NCI-H82 treated with DMSO at 0.1 percent for 48 hours (cell line): Measurements from ENCODE around the gene IKBIP.
"Not testable (repeated sequence)": the region's sequence is repeated elsewhere in the genome, so short reads cannot be mapped to it uniquely, and the experiment has no call there.

Source experiments
- DNase-seq: peaks from one replicate; lab custom pipeline; 2025; ENCODE audit not compliant: unreplicated experiment; lab: John Stamatoyannopoulos, UW

IKBIP gene

DNA sequence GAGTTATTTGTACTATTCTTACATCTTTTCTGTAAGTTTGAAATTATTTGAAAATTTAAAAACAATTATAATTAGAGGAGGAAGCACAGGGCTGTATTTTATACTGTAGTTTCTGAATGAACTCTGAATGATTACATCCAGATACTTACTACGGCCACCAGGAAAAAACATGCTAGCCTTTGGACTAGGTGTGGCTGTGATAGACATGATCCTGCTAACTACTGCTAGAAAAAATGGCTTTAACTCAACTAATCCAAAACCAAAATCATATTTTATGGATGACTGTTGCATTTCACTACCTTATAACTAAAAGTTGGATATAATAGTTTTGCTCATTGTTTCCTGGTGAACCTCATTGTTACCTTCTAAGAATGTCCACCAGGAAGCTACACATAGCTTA is 66.2 kb downstream of the IKBIP start:
- no peak for DNase-seq

DNA sequence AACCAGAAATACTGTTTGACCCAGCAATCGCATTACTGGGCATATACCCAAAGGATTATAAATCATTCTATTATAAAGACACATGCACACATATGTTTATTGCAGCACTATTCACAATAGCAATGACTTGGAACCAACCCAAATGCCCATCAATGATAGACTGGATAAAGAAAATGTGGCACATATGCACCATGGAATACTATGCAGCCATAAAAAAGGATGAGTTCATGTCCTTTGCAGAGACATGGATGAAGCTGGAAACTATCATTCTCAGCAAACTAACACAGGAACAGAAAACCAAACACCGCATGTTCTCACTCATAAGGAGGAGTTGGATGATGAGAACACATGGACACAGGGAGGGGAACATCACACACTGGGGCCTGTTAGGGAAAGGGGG is 67.8 kb downstream of the IKBIP start:
- not testable (repeated sequence) for DNase-seq

DNA sequence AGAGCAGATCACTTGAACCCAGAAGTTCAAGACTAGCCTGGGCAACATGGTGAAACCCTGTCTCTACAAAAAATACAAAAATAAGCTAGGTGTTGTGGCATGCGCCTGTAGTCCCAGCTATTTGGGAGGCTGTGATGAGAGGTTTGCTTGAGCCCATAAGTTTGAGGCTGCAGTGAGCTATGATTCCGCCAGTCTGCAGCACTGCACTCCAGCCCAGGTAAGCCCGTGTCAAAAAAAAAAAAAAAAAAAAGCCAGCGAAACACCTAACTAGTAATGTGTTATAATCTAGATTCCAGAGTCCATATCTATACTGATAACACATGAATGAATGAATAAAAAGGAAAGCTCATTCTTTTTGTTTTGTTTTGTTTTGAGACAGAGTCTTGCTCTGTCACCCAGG is 69.6 kb downstream of the IKBIP start:
- DNase-seq, result no peak
